ENCODE data around the gene SH3BP1.
"Not testable (repeated sequence)": the region's sequence is repeated elsewhere in the genome, so short reads cannot be mapped to it uniquely, and the experiment has no call there.

Gene SH3BP1

GRCh38 chr22:37639070-37639760, at the start of gene SH3BP1:
TSS of gene SH3BP1 (plus strand) at chr22:37639669. CDS start at chr22:37639788, 119 bp downstream.
- no peak for DNase-seq (ENCODE audit: extremely low read depth, low read depth)
- no peak for TF ChIP-seq CTCF (IDR thresholded peaks at IDR 0.05; ENCODE audit: low read depth, low read length)

- DNase-seq (ENCODE audit: extremely low read depth, low read depth): not testable (repeated sequence)
Observed at GRCh38 chr22:37591081-37591480, 48.4 kb upstream of the SH3BP1 start.

GRCh38 chr22:37591823-37592404, 47.6 kb upstream of the SH3BP1 start:
- no peak for TF ChIP-seq CTCF (IDR thresholded peaks at IDR 0.05; ENCODE audit: low read depth, low read length)
- DNase-seq (ENCODE audit: extremely low read depth, low read depth): no peak

- DNase-seq (ENCODE audit: extremely low read depth, low read depth): no peak
- no peak for TF ChIP-seq CTCF (IDR thresholded peaks at IDR 0.05; ENCODE audit: low read depth, low read length)
Observed at GRCh38 chr22:37594237-37594636, 45.2 kb upstream of the SH3BP1 start.

- no peak for TF ChIP-seq CTCF (IDR thresholded peaks at IDR 0.05; ENCODE audit: low read depth, low read length)
- no peak for DNase-seq (ENCODE audit: extremely low read depth, low read depth)
Observed at GRCh38 chr22:37599153-37599552, 40.3 kb upstream of the SH3BP1 start.

- TF ChIP-seq CTCF (IDR thresholded peaks at IDR 0.05; ENCODE audit: low read depth, low read length): no peak
- no peak for DNase-seq (ENCODE audit: extremely low read depth, low read depth)
Observed at GRCh38 chr22:37601203-37601539, 38.3 kb upstream of the SH3BP1 start.

GRCh38 chr22:37601540-37602442, 37.7 kb upstream of the SH3BP1 start:
- no peak for DNase-seq (ENCODE audit: extremely low read depth, low read depth)

GRCh38 chr22:37602546-37603277, 36.8 kb upstream of the SH3BP1 start:
- DNase-seq (ENCODE audit: extremely low read depth, low read depth): not testable (repeated sequence)

More at GRCh38 chr22:37601540-37602442, 37.7 kb upstream of the SH3BP1 start:
- TF ChIP-seq CTCF (IDR thresholded peaks at IDR 0.05; ENCODE audit: low read depth, low read length): no peak

Data from AG09319 (cell line).